ENCODE data around the gene ENPP4.
"Not testable (repeated sequence)": the region's sequence is repeated elsewhere in the genome, so short reads cannot be mapped to it uniquely, and the experiment has no call there.

ENPP4 gene, protein sequence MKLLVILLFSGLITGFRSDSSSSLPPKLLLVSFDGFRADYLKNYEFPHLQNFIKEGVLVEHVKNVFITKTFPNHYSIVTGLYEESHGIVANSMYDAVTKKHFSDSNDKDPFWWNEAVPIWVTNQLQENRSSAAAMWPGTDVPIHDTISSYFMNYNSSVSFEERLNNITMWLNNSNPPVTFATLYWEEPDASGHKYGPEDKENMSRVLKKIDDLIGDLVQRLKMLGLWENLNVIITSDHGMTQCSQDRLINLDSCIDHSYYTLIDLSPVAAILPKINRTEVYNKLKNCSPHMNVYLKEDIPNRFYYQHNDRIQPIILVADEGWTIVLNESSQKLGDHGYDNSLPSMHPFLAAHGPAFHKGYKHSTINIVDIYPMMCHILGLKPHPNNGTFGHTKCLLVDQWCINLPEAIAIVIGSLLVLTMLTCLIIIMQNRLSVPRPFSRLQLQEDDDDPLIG

DNA sequence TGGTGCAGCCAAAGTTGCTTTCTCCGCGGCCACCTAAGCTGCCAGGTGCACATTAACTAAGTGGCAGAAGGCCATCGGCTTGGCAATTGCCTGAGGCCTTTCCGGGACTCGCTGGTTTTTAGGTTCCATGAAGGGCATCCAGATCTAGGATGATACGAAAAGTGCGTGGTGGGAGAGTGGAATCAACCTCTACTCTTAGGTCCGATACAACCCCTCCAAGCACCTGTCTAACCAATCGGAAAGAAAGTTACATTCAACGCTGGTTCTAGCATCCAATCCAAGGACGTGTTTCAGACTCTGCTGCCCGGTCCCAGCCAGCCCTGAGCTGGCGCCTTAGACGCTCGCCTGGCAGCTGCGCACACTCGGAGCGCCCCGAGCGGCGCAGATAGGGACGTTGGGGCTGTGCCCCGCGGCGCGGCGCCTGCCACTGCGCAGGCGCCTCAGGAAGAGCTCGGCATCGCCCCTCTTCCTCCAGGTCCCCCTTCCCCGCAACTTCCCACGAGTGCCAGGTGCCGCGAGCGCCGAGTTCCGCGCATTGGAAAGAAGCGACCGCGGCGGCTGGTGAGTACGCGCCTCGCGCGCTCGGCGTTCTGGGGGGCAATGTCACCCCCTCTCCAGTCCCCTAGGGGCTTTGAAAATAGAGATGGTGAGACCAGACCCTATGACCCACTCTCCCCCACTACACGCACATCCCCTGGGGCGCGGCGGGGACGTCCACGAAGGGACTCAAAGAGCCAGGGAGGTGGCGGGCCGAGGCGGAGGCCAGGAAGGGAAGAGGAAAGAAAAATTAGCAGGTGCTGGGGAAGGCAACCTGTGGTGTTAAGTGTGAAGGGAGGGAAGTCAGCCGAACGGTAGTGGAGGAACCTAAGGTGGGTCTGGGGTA lies at the start of gene ENPP4:
ENPP4 (plus strand) TSS at position 361 of the 883 bp plus-strand sequence. CDS start 9,595 bp downstream, outside the sequence.
- intact Hi-C loops (cut with DNase I) = loop anchor here (2.0 kb wide), 1 partner anchor 41 kb away; the partner anchor contains the start of gene ENPP5
- peak; percentile 79 to 97 (median 91) for DNase-seq

DNA sequence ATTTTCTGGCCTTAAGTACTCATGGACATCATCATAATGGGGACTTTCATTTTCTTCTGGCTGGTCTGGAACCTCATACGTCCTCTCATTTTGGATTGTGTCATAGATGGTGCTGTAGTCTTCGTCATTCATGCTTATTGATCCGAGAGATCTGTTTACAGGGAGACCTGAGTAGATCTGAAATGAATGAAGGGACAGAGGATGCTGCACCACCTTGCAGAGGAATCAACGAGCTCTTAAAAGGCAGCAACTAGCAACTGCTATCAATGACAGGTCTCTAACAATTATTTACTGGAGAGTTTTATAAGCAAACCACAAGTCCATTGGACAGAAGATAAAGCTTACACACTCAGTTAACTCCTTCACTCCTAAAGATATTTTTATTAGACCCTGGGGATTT lies 49.7 kb upstream of the ENPP4 start:
- intact Hi-C loops (cut with DNase I) = no loop called here
- DNase-seq = no peak

DNA sequence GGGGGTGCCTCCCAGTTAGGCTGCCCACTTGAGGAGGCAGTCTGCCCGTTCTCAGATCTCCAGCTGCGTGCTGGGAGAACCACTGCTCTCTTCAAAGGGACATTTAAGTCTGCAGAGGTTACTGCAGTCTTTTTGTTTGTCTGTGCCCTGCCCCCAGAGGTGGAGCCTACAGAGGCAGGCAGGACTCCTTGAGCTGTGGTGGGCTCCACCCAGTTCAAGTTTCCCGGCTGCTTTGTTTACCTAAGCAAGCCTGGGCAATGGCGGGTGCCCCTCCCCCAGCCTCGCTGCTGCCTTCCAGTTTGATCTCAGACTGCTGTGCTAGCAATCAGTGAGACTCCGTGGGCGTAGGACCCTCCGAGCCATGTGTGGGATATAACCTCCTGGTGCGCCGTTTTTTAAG lies 44.1 kb upstream of the ENPP4 start:
- DNase-seq; intact Hi-C loops (cut with DNase I): not testable (repeated sequence)

DNA sequence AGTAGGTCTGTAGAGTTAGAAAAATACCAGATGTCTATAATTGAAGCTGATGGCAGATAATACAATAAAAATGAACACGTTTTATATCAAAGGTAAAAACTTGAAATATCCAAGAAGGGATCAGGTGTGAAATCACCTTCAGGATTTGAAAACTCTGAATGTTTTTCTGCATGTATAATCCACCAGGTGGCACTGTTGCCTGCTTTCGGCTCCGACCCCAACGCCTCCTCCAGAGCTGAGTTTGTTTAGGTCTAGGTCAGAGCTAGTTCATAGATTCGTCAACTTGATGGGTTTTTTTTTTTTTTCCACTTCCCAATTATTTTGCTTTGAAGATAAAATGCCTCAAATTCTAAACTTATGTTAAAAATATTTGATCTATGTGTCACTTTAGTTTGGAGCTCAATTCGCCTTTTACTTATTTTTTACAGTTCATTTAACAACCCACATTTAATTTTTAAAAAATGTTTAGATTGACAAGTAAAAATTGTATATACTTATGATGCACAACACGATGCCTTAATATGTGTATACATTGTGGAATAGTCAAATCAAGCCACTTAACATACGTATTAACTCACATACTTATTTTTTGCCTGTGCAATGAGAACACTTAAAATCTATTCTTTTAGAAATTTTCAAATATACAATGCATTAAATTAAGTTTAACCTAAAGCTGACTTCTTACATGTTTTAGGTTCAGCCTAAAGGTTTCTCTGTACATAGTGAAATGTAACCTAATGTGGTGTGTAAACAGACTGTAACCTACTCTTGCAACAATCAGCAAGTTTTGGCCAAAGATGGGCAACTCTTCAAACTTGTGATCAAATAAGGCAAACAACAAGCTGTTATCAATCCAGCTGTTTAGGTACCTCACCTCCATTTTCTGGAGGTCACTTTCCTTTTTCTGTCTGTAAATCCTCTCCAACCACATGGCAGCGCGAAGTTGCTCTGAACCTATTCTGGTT lies 39.4 kb upstream of the ENPP4 start:
- peak; percentile 47 to 90 (median 76) for DNase-seq
- intact Hi-C loops (cut with DNase I) = no loop called here

DNA sequence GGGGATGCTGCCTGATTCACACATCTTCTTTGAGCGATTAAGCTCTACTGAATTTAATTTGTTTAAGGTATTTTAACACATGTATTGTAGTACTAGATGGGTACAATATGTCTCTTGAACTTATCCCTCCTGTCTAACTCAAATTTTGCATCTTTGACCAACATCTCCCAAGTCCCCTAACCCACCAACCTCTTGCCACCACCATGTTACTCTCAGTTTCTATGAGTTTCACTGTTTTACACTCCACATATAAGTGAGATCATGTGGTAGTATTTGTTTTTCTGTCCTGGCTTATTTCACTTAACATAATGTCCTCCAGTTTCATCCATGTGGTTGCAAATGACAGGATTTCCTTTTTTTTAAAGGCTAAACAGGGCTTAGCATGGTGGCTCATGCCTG lies 38.7 kb upstream of the ENPP4 start:
- intact Hi-C loops (cut with DNase I) = no loop called here
- no peak for DNase-seq

DNA sequence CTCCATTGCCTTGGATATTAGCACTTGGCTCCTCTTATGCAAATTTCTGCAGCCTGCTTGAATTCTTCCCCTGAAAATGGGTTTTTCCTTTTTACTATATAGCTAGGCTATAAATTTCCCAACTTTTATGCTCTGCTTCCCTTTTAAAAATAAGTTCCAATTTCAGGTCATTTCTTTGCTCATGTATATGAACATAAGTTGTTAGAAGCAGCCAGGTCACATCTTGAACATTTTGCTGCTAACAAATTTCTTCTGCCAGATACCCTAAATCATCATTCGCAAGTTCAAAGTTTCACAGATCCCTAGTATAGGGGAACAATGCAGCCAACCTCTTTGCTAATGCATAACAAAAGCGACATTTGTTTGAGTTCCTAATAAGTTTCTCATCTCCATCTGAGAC lies 34.5 kb upstream of the ENPP4 start:
- intact Hi-C loops (cut with DNase I) = no loop called here
- DNase-seq = no peak

DNA sequence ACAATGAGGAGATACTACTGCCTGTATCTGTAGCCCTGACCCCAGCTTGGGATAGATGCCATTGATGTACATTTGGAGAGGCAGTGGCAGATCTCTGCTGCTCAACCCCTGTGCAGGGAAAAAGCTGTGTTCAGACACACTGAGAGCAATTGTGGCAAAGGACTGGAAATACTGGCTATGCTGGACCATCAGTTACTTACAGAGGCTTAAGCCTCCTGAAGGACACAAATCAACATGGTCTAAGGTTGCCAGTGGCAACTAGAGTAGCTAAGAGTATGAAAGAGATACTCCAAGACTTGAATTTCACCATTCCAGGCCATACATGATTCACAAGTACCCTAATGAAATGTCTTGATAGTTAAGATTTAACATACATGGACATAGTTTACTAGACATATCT lies 32.4 kb upstream of the ENPP4 start:
- DNase-seq = no peak
- intact Hi-C loops (cut with DNase I) = no loop called here

DNA sequence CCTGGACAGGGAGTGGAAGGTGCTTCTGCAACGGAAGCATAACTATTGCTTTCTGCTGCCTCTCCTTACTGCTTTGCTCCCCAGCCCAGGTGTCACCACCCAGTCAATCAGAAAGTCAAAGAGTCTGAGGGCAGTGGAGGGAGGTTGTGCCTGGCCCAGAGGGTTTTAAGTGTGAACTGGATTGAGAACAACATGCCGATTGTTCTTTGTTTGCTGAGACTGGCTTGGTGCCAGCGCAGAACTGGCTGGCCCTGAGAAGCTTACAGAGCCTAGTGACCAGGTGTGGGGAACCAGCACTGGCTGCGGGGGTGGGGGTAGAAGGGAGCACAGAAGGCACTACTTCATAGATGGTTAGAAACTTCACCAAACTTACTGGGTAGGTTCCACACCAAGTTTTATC lies 31.1 kb upstream of the ENPP4 start:
- intact Hi-C loops (cut with DNase I) = no loop called here
- peak; percentile 46 to 91 (median 78) for DNase-seq

DNA sequence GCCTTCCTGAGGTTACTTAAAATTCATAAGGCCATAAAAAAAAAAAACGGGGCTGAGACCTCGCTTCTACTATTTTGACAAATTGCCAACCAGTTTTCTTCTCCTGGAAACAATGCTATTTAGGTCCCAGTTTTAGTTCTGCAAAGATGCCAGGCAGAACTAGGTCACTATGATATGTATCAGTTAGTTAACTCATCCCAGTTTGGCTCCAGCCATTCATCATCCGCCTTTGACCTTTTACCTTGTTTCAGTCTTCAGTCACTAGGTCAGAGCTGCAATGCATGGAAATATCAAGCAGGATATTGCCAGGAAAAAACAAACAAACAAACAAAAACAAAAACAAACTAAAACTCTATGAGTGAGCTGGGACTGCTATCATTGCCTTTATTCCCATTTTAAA lies 29.8 kb upstream of the ENPP4 start:
- DNase-seq = no peak
- intact Hi-C loops (cut with DNase I) = no loop called here

DNA sequence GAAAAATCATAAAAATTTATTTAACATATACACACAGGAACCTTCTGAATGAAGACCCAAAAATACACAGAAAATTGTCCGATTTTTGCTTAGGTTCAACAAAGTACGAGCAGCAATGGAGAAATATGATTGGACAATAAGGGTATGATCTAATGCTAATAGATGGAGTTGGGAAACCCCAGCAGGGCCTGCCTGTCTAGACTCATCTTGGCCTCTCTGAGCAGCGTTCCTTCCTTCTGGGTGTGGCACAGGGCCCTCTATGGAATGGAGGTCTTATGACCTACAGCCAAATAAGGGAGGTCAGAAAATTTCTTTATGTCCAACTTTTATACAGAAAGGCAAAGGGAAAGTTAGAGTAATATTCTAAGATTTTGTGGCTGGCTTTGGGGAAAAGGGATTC lies 27.7 kb upstream of the ENPP4 start:
- no peak for DNase-seq
- intact Hi-C loops (cut with DNase I) = no loop called here

DNA sequence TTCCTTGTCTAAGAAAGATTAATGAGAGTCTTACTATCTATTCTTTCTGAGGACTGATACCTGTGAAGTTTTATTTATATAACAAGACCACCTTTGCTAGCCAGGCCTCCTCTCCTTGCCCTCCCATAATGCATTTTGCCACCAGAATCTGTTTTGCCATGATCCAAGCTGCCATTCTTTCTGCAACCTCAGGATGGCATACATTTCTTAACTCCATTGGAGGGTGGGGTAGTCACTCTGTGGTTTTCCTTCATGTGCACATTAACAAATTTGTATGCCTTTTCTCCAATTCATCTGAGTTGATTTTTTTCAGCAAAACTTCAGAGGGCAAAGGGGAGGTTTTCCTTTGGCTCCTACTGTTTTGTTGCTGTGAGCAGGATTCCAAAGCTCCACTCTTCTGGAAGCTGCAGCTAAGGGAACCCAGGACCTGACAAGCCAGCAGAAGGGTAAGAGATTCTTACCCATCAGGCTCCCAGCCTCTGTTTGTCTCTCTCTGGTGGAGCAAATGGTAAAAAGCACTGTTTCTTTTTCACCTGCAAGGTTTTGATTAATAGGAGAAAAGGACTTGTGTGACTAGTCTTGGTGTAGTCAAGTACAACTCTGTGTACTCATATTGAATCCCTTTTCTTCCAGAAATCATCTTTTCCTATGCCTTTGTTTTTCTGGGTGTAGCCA lies 26.2 kb upstream of the ENPP4 start:
- intact Hi-C loops (cut with DNase I) = no loop called here
- DNase-seq = no peak

DNA sequence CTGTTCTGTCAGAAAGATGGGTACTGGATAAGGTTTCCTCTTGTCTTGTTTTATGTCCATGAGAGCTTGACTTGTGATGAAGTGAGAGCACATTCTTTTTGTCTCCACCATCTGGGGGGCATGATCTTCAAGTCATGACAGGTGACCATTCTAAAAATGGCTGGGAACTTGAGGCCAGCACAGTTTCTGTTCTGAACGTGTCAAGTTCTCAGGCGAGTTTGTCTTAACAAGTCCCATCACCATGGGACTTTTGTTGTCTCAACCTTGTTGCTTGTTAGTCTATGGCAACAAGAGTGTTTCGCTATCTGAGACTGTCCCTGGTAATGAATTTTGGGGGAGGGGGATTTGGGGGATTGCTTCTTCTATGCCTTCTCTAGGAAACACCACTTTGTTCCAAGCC lies 25.6 kb upstream of the ENPP4 start:
- intact Hi-C loops (cut with DNase I) = no loop called here
- no peak for DNase-seq

DNA sequence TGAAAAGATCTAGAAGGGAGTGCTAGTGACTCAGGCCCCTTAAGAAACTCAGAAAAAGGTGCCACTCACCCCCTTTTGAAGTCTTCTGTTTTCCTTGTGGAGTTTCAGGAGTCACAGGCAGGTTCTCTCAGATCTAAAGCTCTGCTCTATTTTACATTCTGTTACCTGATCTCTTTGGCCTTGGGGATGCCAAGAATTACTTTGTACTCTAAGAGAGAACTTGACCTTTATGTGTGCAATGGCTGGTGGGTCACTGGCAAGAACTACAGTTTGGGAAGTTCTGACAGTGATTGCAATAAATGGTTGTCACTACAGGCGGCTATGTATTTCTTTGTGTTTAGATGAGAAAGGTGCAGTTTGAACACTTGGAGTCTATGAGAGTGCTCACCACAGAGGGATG lies 24.2 kb upstream of the ENPP4 start:
- intact Hi-C loops (cut with DNase I) = no loop called here
- no peak for DNase-seq

DNA sequence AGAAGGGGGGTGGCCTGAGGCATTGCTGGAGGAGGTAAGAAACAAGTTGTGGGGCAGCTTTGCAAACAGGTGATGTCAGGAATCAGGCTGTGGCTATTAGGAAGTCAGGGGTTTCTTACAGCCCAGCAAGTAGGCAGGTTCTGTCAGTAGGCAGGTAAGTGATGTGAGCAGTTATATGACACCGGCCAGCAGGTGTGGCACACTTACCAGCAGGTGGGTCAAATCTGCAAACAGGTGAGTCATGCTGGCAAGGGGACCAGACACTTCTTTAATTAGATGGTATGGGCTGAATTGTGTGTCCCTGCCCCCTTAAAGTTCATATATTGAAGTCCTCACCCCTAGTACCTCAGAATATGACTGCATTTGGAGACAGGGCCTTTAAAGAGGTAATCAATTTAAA lies 16.4 kb upstream of the ENPP4 start:
- intact Hi-C loops (cut with DNase I) = no loop called here
- DNase-seq = no peak

DNA sequence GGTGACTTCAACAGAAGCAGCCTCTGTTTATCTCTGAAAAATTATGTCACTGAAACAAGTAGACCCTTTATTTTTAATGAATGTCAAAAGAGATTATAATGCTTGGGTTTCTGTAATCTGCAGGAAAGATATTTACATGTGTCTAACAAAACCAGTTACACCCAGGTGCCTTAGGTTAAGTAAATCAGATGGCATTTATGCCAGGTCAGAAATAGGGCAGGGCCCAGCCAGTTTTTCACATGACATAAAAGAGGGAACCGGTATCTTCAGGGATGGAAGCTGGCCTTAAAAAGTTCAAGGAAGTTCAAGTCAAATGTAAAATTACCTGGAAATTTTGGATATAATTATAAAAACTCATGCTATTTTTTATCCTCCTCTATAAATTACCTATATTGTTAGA lies 14.2 kb upstream of the ENPP4 start:
- intact Hi-C loops (cut with DNase I) = no loop called here
- DNase-seq = no peak

DNA sequence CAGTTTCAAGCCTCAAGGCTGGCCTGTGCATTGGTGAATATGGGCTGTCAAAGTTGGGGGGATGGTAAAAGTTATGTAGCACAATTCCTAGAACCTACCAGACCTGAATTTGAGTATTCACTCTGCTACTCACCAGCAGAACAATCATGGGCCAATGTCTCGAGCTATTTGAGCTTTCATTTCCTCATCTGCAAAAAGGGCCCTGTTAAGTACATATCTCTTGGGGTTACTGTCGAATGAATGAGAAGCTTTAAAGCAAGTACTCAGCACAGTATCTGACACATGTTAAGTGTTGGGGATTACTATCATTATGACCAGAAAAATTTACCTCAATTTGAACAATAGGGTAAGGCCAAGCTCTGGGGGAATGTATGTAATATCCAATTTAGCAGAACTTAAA lies 13.5 kb upstream of the ENPP4 start:
- intact Hi-C loops (cut with DNase I) = no loop called here
- no peak for DNase-seq

DNA sequence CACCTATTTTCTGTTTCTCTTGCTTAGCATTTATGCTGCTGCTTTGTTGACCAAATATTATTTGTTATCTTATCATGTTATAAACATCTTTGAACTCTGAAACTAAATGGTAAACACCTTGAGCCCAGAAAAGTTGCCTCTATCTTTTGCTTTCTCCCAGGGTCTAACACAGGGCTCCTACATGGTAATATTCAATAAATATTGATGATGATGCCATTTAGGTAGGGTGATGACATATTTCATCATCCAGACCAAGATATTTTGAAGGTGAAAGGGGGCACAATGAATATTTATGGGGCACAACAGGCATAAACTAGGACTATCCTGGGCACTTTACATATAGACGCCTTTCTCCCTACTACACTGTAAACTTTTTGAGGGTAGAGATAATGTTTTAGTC lies 11.6 kb upstream of the ENPP4 start:
- no peak for DNase-seq
- intact Hi-C loops (cut with DNase I) = no loop called here

DNA sequence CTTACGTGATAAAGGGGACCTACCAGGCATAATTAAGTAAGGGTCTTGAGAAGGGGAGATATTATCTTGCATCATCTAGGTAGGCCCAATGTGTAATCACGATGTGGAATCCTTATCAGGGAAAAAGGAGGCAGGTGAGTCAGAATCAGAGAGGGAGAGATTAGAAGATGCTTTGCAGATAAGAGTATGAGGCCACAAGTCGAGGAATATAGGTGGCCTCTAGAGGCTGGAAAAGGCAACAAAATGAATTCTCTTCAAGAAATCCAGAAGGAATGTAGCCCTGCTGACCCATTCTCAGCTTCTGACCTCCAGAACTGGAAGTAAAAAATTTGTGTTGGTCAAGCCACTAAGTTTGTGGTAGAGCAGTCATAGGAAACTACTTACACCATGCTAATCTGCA lies 11.0 kb upstream of the ENPP4 start:
- no peak for DNase-seq
- intact Hi-C loops (cut with DNase I) = no loop called here

DNA sequence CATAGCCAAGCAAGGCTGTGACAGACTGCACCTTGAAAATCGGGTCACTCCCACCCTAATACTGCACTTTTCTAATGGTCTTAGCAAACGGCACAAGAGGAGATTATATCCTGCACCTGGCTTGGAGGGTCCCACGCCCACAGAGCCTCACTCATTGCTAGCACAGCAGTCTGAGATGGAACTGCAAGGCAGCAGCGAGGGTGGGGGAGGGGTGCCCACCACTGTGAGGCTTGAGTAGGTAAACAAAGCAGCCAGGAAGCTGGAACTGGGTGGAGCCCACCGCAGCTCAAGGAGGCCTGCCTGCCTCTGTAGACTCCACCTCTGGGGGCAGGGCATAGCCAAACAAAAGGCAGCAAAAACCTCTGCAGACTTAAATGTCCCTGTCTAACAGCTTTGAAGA lies 10.1 kb upstream of the ENPP4 start:
- intact Hi-C loops (cut with DNase I); DNase-seq: not testable (repeated sequence)

All from head of caudate nucleus (tissue), 42 donors.